GM13977 (cell line): ENCODE measurements around the gene CNTNAP4.
A peak's percentile ranks its signal among the peaks of the same experiment; 100 is the strongest.

Source experiments
- DNase-seq: peaks from one replicate; pipeline ENCODE4 v3.0.0; 2012; ENCODE audit warnings: low spot score
- CTCF ChIP-seq: IDR thresholded peaks from 2 replicates; pipeline ENCODE4 v1.5.1; 2012; ENCODE audit warnings: mild to moderate bottlenecking, control low read depth; ENCODE audit not compliant: insufficient read depth; ENCODE audit errors: extremely low read depth, missing control alignments
- in situ Hi-C: fragments of 300-500 bp; cut with MboI; formaldehyde crosslinking; loops from one replicate; pipeline ENCODE4 v1.12.0; 2022; ENCODE audit warnings: low sequenced_read_pairs, low pct_unique_long_range_greater_than_20kb, mixed read lengths, inconsistent platforms; ENCODE audit not compliant: unreplicated experiment

CNTNAP4 gene

GRCh38 chr16:76565542-76565941 is 288.3 kb downstream of the CNTNAP4 start:
- no peak for DNase-seq
- in situ Hi-C loops, result no loop called here
- TF ChIP-seq CTCF, result no peak

- TF ChIP-seq CTCF, result no peak
- in situ Hi-C loops, result no loop called here
- DNase-seq, result no peak
Observed at GRCh38 chr16:76571755-76572154, 294.6 kb downstream of the CNTNAP4 start.

GRCh38 chr16:76573281-76573680 is 296.1 kb downstream of the CNTNAP4 start:
- TF ChIP-seq CTCF, result no peak
- in situ Hi-C loops, result no loop called here
- DNase-seq, result no peak

- in situ Hi-C loops, result no loop called here
- no peak for TF ChIP-seq CTCF
- no peak for DNase-seq
Observed at GRCh38 chr16:76574651-76575050, 297.4 kb downstream of the CNTNAP4 start.

GRCh38 chr16:76576526-76576925 is 299.3 kb downstream of the CNTNAP4 start:
- no peak for DNase-seq
- no peak for TF ChIP-seq CTCF
- in situ Hi-C loops, result no loop called here

- in situ Hi-C loops, result no loop called here
- TF ChIP-seq CTCF, result no peak
- peak; percentile 61 for DNase-seq
Observed at GRCh38 chr16:76577003-76577402, 299.8 kb downstream of the CNTNAP4 start.
